ENCODE data around the gene BFSP2.

DNA sequence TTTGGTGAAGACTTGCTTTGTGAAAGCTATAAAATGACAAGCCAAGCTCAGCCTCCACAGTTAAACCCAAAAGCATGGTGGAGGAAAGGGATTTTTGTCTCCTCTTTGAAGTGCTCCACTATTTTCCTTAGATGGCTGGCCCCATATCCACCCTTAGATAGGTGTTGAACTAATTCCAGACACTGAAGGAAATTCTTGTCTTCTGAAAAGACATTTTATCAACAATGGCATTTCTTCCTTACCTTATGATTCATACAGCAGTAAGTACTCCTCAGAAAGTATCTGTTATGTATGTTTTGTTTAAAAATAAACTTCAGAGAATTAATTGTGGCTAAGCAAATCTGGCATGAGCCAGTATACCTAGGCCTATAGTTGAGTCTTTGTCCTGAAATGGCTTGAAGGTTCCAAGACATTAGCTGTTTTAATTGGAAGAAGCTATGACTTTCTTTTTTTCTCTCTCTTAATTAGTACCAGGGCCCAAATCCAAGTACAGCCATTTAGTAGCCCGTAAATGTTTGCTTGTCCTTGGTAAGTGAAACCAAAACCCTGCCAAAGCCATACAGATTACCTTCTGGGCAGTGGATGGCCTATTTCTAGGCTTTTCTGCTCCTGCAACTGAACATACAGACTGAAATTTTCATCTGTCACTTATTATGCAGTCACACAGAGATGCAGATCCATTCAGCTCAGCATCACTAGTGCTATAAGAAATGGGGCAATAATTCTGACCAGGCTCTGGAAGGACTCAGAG, 5.1 kb upstream of the BFSP2 start:
- TF ChIP-seq, protein P1, sequence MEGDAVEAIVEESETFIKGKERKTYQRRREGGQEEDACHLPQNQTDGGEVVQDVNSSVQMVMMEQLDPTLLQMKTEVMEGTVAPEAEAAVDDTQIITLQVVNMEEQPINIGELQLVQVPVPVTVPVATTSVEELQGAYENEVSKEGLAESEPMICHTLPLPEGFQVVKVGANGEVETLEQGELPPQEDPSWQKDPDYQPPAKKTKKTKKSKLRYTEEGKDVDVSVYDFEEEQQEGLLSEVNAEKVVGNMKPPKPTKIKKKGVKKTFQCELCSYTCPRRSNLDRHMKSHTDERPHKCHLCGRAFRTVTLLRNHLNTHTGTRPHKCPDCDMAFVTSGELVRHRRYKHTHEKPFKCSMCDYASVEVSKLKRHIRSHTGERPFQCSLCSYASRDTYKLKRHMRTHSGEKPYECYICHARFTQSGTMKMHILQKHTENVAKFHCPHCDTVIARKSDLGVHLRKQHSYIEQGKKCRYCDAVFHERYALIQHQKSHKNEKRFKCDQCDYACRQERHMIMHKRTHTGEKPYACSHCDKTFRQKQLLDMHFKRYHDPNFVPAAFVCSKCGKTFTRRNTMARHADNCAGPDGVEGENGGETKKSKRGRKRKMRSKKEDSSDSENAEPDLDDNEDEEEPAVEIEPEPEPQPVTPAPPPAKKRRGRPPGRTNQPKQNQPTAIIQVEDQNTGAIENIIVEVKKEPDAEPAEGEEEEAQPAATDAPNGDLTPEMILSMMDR (IDR thresholded peaks at IDR 0.05; ENCODE audit: poor library complexity) = no peak
- TF ChIP-seq EZH2 (IDR thresholded peaks at IDR 0.05; ENCODE audit: borderline replicate concordance) = no peak
